K562 (cell line): ENCODE data around the gene LGALS12. TPM values are rescaled to one million over a fixed set of nuclear protein-coding genes. Genes with fewer than 3 reads are reported as not detected.

Experiments
- ADNP ChIP-seq: fragments of 200-800 bp; sonication (Bioruptor generic); IDR thresholded peaks from 2 replicates; pipeline ENCODE4 v1.6.1; 2016; ENCODE audit warnings: missing genetic modification characterization, missing compliant biosample characterization
- BRD9 ChIP-seq: fragments of 450-650 bp; IDR thresholded peaks from 2 replicates; pipeline ENCODE4 v1.6.1; 2018; ENCODE audit warnings: low read depth; ENCODE audit not compliant: partially characterized antibody
- CEBPG ChIP-seq, 3 experiments: fragments of 200-800 bp in 1 of 3; sonication (Bioruptor generic) in 1 of 3; sonication (generic) in 1 of 3; formaldehyde crosslinking in 1 of 3; IDR thresholded peaks in 2 of 3; conservative IDR thresholded peaks in 1 of 3; 2 replicates each; pipeline versions ENCODE4 v1.6.1 to v1.8.0; 2016 to 2022; ENCODE audit warnings: missing compliant biosample characterization in 2 of 3, missing genetic modification characterization in 2 of 3, mild to moderate bottlenecking in 1 of 3, missing genetic modification reagents in 1 of 3
- CHD2 ChIP-seq: IDR thresholded peaks from 2 replicates; pipeline ENCODE4 v1.6.1; 2011; ENCODE audit warnings: low read depth, low read length
- DNMT1 ChIP-seq: fragments of 450-650 bp; IDR thresholded peaks from 2 replicates; pipeline ENCODE4 v1.6.1; 2016; ENCODE audit warnings: antibody characterized with exemption, mild to moderate bottlenecking
- FOSL1 ChIP-seq: fragments of 200-800 bp; sonication (Bioruptor generic); conservative IDR thresholded peaks from 2 replicates; pipeline ENCODE4 v1.6.1; 2016; ENCODE audit warnings: missing genetic modification characterization, missing compliant biosample characterization
- FOXA3 ChIP-seq, 2 experiments: fragments of 450-650 bp in 1 of 2; sonication (generic) in 1 of 2; formaldehyde crosslinking; IDR thresholded peaks in 1 of 2; conservative IDR thresholded peaks in 1 of 2; 2 replicates each; pipeline versions ENCODE4 v1.4.0 to v1.8.0; 2020 to 2022; ENCODE audit warnings: mild to moderate bottlenecking in 2 of 2, missing genetic modification reagents in 1 of 2
- HEY1 ChIP-seq: fragments of 250-450 bp; sonication (Bioruptor Pico); IDR thresholded peaks from 2 replicates; pipeline ENCODE4 v1.5.0; 2020; ENCODE audit warnings: mild to moderate bottlenecking, moderate library complexity, borderline replicate concordance
- LARP7 ChIP-seq: fragments of 450-650 bp; IDR thresholded peaks from 2 replicates; pipeline ENCODE4 v1.6.1; 2016
- NFE2 ChIP-seq: IDR thresholded peaks from 2 replicates; pipeline ENCODE4 v1.6.1; 2014; ENCODE audit warnings: antibody characterized with exemption, low read depth
- PHF8 ChIP-seq: fragments of 200-600 bp; sonication (generic); IDR thresholded peaks from 2 replicates; pipeline ENCODE4 v1.6.1; 2012; ENCODE audit warnings: mixed run types, mild to moderate bottlenecking, inconsistent platforms, low read length, moderate library complexity, borderline replicate concordance
- PTBP1 ChIP-seq: fragments of 200-400 bp; formaldehyde crosslinking; IDR thresholded peaks from 2 replicates; pipeline ENCODE4 v1.6.1; 2017; ENCODE audit warnings: low read depth, low read length
- RCOR1 ChIP-seq, 2 experiments: IDR thresholded peaks; 2 replicates each; pipeline ENCODE4 v1.6.1; 2012; ENCODE audit warnings: low read depth in 2 of 2, low read length in 2 of 2, borderline replicate concordance in 1 of 2, improper control_type of control experiment in 1 of 2
- RFX5 ChIP-seq: IDR thresholded peaks from 2 replicates; pipeline ENCODE4 v1.6.1; 2011; ENCODE audit warnings: low read depth, mild to moderate bottlenecking, improper control_type of control experiment, low read length
- RREB1 ChIP-seq: fragments of 250-450 bp; sonication (Bioruptor Pico); IDR thresholded peaks from 2 replicates; pipeline ENCODE4 v1.4.0; 2020
- TEAD1 ChIP-seq, 2 experiments: fragments of 450-650 bp in 1 of 2; sonication (generic) in 1 of 2; formaldehyde crosslinking; IDR thresholded peaks; 2 replicates each; pipeline versions ENCODE4 v1.4.0 to v1.8.0; 2020 to 2022; ENCODE audit warnings: mild to moderate bottlenecking in 2 of 2, missing genetic modification reagents in 1 of 2
- TEAD4 ChIP-seq, 2 experiments: sonication (generic) in 1 of 2; formaldehyde crosslinking in 1 of 2; IDR thresholded peaks; 2 replicates each; pipeline versions ENCODE4 v1.6.1 to v1.8.0; 2012 to 2022; ENCODE audit warnings: borderline replicate concordance in 1 of 2, inconsistent platforms in 1 of 2, low read length in 1 of 2, mild to moderate bottlenecking in 1 of 2, missing genetic modification reagents in 1 of 2
- XRCC4 ChIP-seq: IDR thresholded peaks from one replicate; pipeline ENCODE4 v1.6.1; 2011; ENCODE audit not compliant: insufficient read depth, insufficient read length; ENCODE audit errors: extremely low read depth
- ZNF274 ChIP-seq: IDR thresholded peaks from 2 replicates; pipeline ENCODE4 v1.6.1; 2011; ENCODE audit warnings: low read depth, mild to moderate bottlenecking, low read length, moderate library complexity, borderline replicate concordance
- ZNF512 ChIP-seq: IDR thresholded peaks from 2 replicates; pipeline ENCODE4 v1.6.1; 2016; ENCODE audit warnings: missing genetic modification characterization, missing compliant biosample characterization
- ZNF766 ChIP-seq: fragments of 200-800 bp; sonication (Bioruptor generic); conservative IDR thresholded peaks from 2 replicates; pipeline ENCODE4 v1.6.1; 2016; ENCODE audit warnings: missing genetic modification characterization, missing compliant biosample characterization
- ZNF780A ChIP-seq: fragments of 250-450 bp; sonication (Bioruptor Pico); IDR thresholded peaks from 2 replicates; pipeline ENCODE4 v1.5.0; 2021; ENCODE audit warnings: mild to moderate bottlenecking
- polyA plus RNA-seq, 8 experiments: library from polyadenylated mRNA; depleted of rRNA in 4 of 8; stranded (reverse) in 5 of 8; unstranded in 3 of 8; fragments of >200 nt; fragmentation: Nextera tagmentation in 2 of 8; fragmentation: Illumina TruSeq in 1 of 8; extraction: Ambion mirVana in 2 of 8; extraction: Trizol in 1 of 8; gene quantifications; 2 replicates each; pipeline versions ENCODE4 v1.2.1 to v1.2.3, GENCODE V29; 2011 to 2014; ENCODE audit warnings: inconsistent platforms in 1 of 8, missing spikeins in 1 of 8
- total RNA-seq, 7 experiments: library from RNA; depleted of rRNA in 6 of 7; stranded (reverse); fragments of >200 nt in 6 of 7; fragmentation: Illumina TruSeq in 2 of 7; extraction: Trizol in 2 of 7; gene quantifications; 2 replicates each; pipeline versions ENCODE4 v1.2.1 to v1.2.3, GENCODE V29; 2011 to 2021; ENCODE audit warnings: low replicate concordance in 1 of 7

Gene LGALS12
- total and polyA plus RNA-seq, 9 of the 15 experiments (the other 6 are each of a cell fraction or from before 2014, with no cell fraction given), result 0.66 to 8.0 (median 5.0) TPM

GRCh38 chr11:63517156-63517555 lies 11.3 kb downstream of the LGALS12 start (continued):
- no peak for TF ChIP-seq RREB1 (CRISPR knock-in tag)
- TF ChIP-seq DNMT1, result no peak
- TF ChIP-seq ZNF512 (tag), result no peak
- TF ChIP-seq ZNF766 (CRISPR knock-in tag), result peak; percentile 46; the same call in 1 of the 2 replicates
- no peak for TF ChIP-seq PTBP1
- TF ChIP-seq RCOR1 (IDR thresholded peaks at IDR 0.05; ENCODE audit: borderline replicate concordance in 1 of 2, low read depth in 2 of 2, low read length in 2 of 2), result peak; percentile 81 to 95; a peak in 3 of 4 replicates
- peak; percentile 96 for TF ChIP-seq TEAD4 (IDR thresholded peaks at IDR 0.05; ENCODE audit: low read length)
- TF ChIP-seq TEAD4 (CRISPR knock-in tag; IDR thresholded peaks at IDR 0.05; ENCODE audit: borderline replicate concordance), result no peak
- TF ChIP-seq TEAD1 (CRISPR knock-in tag; IDR thresholded peaks at IDR 0.05), result no peak
- no peak for TF ChIP-seq LARP7
- peak; percentile 85 to 91; a peak in 3 of 4 replicates for TF ChIP-seq FOXA3 (CRISPR knock-in tag; conservative IDR thresholded peaks at IDR 0.05 in 1 of 2, IDR thresholded peaks at IDR 0.05 in 1 of 2)
- no peak for TF ChIP-seq HEY1 (CRISPR knock-in tag)
- TF ChIP-seq ZNF274, result no peak
- TF ChIP-seq XRCC4, result no peak
- no peak for TF ChIP-seq ZNF780A
- TF ChIP-seq NFE2, result peak; percentile 39; the same call in 1 of the 2 replicates
- no peak for TF ChIP-seq RFX5
- TF ChIP-seq FOSL1, result peak; percentile 60
- TF ChIP-seq BRD9, result no peak
- TF ChIP-seq PHF8, result no peak
- peak; percentile 85 for TF ChIP-seq ADNP (tag)
- no peak for TF ChIP-seq CEBPG (CRISPR knock-in tag; IDR thresholded peaks at IDR 0.05)
- TF ChIP-seq CEBPG (tag; conservative IDR thresholded peaks at IDR 0.05 in 1 of 2, IDR thresholded peaks at IDR 0.05 in 1 of 2), result no peak
- no peak for TF ChIP-seq CHD2
